ENCODE measurements around the gene ULBP1. TPM values are rescaled to one million over a fixed set of nuclear protein-coding genes. Genes with fewer than 3 reads are reported as not detected.

ULBP1 gene
- total RNA-seq, 2 donors from 2014 or later = 0.14 TPM; not detected in 1

DNA sequence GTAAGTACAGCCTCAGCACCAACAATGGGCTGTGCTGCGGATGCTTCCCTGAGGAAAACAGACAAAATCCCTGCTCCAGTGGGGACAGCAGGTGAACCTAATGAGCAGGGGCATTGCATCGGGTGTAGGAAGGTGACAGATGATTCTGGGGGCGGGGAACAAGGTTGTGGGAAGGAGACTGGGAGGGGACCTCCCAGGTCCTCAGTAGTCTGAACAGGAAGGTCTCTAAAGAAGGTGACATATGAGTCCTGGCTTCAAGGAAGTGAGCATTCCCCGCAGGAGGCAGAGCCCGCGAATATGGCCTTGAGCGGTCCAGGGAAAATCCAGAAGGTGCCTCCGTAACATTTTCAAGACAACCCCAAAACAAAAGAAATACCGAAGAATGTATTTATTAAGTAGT, 19.4 kb downstream of the ULBP1 start:
- no peak for ATAC-seq (ENCODE audit: insufficient number of reproducible peaks, low FRiP score, low read depth)
- Histone ChIP-seq H3K4me1 (ENCODE audit: control insufficient read depth in 1 of 2, low read depth in 2 of 2) (no peaks in the 10 kb centered on the region), H3K9me3 (peaks cover 9% of the 10 kb centered on the region), H3K27me3 (replicated peaks; ENCODE audit: insufficient read depth) (peaks cover 37% of the 10 kb centered on the region), H3K27ac (no peak overlapping the region), H3K36me3 (no peaks in the 10 kb centered on the region), H3K4me3 (no peak overlapping the region)
- TF ChIP-seq, protein P1, sequence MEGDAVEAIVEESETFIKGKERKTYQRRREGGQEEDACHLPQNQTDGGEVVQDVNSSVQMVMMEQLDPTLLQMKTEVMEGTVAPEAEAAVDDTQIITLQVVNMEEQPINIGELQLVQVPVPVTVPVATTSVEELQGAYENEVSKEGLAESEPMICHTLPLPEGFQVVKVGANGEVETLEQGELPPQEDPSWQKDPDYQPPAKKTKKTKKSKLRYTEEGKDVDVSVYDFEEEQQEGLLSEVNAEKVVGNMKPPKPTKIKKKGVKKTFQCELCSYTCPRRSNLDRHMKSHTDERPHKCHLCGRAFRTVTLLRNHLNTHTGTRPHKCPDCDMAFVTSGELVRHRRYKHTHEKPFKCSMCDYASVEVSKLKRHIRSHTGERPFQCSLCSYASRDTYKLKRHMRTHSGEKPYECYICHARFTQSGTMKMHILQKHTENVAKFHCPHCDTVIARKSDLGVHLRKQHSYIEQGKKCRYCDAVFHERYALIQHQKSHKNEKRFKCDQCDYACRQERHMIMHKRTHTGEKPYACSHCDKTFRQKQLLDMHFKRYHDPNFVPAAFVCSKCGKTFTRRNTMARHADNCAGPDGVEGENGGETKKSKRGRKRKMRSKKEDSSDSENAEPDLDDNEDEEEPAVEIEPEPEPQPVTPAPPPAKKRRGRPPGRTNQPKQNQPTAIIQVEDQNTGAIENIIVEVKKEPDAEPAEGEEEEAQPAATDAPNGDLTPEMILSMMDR (IDR thresholded peaks at IDR 0.05) = no peak
- DNase-seq (ENCODE audit: low spot score) = no peak

DNA sequence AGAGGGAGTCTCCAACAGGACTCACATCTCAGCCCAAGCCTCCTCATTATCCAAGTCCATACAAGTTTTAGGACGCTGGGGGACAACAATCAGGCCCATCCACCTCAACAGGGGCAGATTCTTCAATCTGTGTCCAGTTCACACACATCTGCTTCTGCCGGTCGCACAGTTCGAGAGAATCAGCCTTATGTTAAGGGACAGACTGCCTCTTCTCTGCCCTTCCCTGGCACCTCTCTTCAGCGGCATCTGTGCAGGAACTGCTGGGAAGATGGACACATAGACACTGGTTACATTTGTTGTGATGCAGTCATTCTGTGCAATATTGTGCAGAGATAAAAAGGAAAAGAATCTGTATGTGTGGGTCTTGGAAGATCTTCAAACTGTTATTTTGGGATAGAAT, 21.0 kb downstream of the ULBP1 start:
- DNase-seq (ENCODE audit: low spot score) = no peak
- Histone ChIP-seq H3K4me1 (ENCODE audit: control insufficient read depth in 1 of 2, low read depth in 2 of 2) (peaks cover 0 to under 1% of the 10 kb centered on the region in 2 donors), H3K4me3 (no peak overlapping the region), H3K36me3 (no peaks in the 10 kb centered on the region), H3K9me3 (peaks cover 13% of the 10 kb centered on the region), H3K27ac (no peak overlapping the region), H3K27me3 (replicated peaks; ENCODE audit: insufficient read depth) (peaks cover 53% of the 10 kb centered on the region)
- no peak for ATAC-seq (ENCODE audit: insufficient number of reproducible peaks, low FRiP score, low read depth)
- TF ChIP-seq, protein P1 (IDR thresholded peaks at IDR 0.05) = no peak

DNA sequence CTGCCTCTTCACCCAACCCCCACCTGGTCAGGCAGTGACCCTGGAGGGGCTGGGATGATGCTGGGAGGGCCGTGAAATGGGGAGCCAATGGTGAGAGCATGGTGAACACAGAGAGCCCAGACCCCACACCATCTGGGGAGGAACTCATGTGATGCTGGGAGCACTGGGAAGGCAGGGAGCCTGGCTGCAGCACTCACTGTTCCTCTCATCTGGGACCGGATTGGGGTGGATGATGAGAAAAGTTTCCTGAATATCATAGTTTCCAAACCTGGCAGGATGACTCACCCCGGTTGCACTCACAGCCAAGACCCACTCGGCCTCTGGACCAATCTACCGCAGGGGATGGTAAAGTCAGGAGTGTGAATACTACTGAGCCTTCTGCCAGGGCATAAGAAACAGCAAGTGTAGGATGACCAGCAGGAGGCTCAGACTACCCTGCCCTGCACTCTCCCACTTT, 21.8 kb downstream of the ULBP1 start:
- Histone ChIP-seq H3K9me3 (peaks cover 13% of the 10 kb centered on the region), H3K27me3 (replicated peaks; ENCODE audit: insufficient read depth) (peaks cover 60% of the 10 kb centered on the region), H3K4me1 (ENCODE audit: control insufficient read depth in 1 of 2, low read depth in 2 of 2) (peaks cover 2 to 7% of the 10 kb centered on the region in 2 donors), H3K4me3 (no peak overlapping the region), H3K36me3 (no peaks in the 10 kb centered on the region), H3K27ac (no peak overlapping the region)
- DNase-seq (ENCODE audit: low spot score) (no peak), ATAC-seq (ENCODE audit: insufficient number of reproducible peaks, low FRiP score, low read depth) (no peak)
- TF ChIP-seq, protein P1 (IDR thresholded peaks at IDR 0.05) = no peak

DNA sequence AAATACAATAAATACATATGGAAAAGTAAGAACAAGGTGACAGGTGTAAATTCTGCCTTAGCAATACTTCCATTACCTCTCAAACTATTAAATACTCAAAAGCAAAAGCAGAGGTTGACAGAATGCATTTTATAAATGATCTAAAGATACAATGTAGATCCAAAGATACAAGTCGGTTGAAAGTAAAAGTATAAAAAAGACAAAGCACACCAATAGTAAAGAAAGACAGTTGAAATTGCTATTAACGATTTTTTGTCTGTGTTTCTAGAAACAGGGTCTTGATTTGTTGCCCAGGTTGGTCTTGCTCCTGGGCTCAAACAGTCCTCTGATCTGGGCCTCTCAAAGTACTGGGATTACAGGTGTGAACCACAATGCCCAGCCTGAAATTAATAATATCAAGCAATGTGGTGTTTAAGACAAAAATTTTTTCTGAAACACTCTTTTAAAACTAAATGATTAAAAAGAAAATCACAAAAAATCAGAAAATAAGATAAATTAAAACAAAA, 23.9 kb downstream of the ULBP1 start:
- peaks cover 13% of the 10 kb centered on the region for H3K9me3 ChIP-seq
- DNase-seq (ENCODE audit: low spot score) (no peak), ATAC-seq (ENCODE audit: insufficient number of reproducible peaks, low FRiP score, low read depth) (no peak)
- H3K4me1 ChIP-seq (ENCODE audit: control insufficient read depth in 1 of 2, low read depth in 2 of 2) = peaks cover 5 to 14% of the 10 kb centered on the region in 2 donors
- H3K36me3 ChIP-seq = no peaks in the 10 kb centered on the region
- H3K4me3 ChIP-seq = no peak overlapping the region
- peaks cover 57% of the 10 kb centered on the region for H3K27me3 ChIP-seq (replicated peaks; ENCODE audit: insufficient read depth)
- no peak overlapping the region for H3K27ac ChIP-seq
- TF ChIP-seq, protein P1 (IDR thresholded peaks at IDR 0.05) = no peak

DNA sequence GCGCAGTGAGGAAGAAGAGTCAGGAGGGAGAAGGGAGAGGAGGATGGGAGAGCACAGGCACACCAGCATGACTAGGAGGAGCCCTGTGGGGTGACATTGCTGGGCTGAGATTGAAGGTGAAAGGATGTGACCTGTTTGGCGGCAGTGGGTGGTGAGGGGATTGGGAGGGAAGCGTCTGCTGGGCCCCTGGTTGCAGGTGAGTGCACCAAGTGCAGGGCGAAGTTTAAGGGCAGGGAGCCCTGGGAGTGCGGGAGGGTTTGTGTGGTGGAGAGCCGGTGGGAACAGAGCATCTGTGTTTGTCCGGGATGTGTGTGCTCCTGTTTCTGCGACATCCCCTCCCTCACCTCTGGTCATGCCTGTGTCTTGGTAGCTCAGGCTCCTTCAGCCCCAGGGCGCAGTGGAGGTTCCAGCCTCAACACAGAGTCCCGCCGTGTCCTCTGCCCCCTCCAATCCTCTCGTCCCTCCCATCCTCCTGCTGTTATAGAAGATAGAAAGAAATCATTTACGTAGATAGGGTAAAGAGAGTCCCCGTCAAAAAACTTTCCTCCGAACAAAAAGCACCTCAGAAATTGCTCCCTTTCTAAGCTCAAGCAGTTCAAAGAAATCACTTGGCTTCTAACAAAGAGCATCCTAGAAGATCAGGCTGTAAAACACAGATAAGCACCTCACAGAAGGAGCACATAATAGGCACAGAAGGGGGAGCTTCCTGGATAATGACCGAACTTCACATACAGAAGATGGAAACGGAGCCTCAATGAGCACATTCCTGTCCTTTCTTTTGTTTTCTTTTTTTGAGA, 25.0 kb downstream of the ULBP1 start:
- TF ChIP-seq, protein P1 (IDR thresholded peaks at IDR 0.05) = no peak
- H3K27ac ChIP-seq = no peak overlapping the region
- DNase-seq (ENCODE audit: low spot score) = no peak
- H3K36me3 ChIP-seq = no peaks in the 10 kb centered on the region
- H3K4me3 ChIP-seq = no peak overlapping the region
- peaks cover 65% of the 10 kb centered on the region for H3K27me3 ChIP-seq (replicated peaks; ENCODE audit: insufficient read depth)
- peaks cover 5 to 14% of the 10 kb centered on the region in 2 donors for H3K4me1 ChIP-seq (ENCODE audit: control insufficient read depth in 1 of 2, low read depth in 2 of 2)
- no peak for ATAC-seq (ENCODE audit: insufficient number of reproducible peaks, low FRiP score, low read depth)
- peaks cover 13% of the 10 kb centered on the region for H3K9me3 ChIP-seq

All from thoracic aorta (tissue), 2 donors.